GM12874 (cell line): ENCODE data around the gene LYZL2.

ENCODE experiments used
- CTCF ChIP-seq: IDR thresholded peaks from 2 replicates; pipeline ENCODE4 v1.5.1; 2011; ENCODE audit warnings: low read depth, mild to moderate bottlenecking, control low read depth, low read length, moderate library complexity; ENCODE audit not compliant: insufficient read depth

The LYZL2 gene

GRCh38 chr10:30645340-30645827 is 15.8 kb upstream of the LYZL2 start:
- no peak for TF ChIP-seq CTCF

GRCh38 chr10:30639946-30640786 is 10.6 kb upstream of the LYZL2 start:
- TF ChIP-seq CTCF = peak; percentile 79

DNA sequence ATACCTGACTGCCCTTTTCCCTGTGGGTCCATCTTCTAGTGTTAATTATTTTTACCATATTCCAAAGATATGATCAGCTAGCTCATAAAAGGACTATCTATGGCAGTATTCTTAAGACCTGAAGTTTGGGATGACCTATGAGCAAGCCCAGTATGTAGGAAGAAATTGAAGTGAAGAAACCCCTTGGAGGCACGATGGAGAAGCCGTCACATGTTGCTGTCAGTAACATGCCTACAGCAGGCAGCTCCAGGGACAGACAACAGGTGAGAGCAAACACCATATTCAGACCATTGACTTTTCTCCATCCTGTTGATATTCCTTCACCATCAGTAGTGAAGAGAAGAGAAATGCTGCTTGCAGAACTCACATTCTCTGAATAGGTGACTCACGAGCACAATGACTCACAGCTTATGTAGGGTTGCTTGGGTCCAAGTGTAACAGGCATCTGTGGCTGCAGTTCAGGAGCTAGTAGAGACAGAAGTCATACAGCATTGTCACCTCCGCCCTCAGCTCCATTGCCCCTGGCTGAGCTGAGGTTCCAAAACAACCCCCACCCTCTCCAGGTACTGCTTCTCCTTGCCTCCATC is 8.4 kb upstream of the LYZL2 start:
- TF ChIP-seq CTCF = no peak

GRCh38 chr10:30631188-30631587 is 1.6 kb upstream of the LYZL2 start:
- TF ChIP-seq CTCF = no peak

GRCh38 chr10:30630571-30630970 is 1.0 kb upstream of the LYZL2 start:
- TF ChIP-seq CTCF = no peak

GRCh38 chr10:30625080-30625479 is 4.5 kb downstream of the LYZL2 start:
- no peak for TF ChIP-seq CTCF

GRCh38 chr10:30619966-30620365 is 9.6 kb downstream of the LYZL2 start:
- TF ChIP-seq CTCF = no peak
